ENCODE measurements around the gene USP48. TPM values are rescaled to one million over a fixed set of nuclear protein-coding genes. Genes with fewer than 3 reads are reported as not detected.

The USP48 gene
- total and polyA plus RNA-seq, 2 of the 8 experiments (the other 6 are each of a cell fraction or from before 2014, with no cell fraction given), result 12.8 to 83.5 TPM

GRCh38 chr1:21667348-21668231 lies 115.4 kb downstream of the USP48 start:
- Histone ChIP-seq H2BK15ac (ENCODE audit: low read length) (no peak overlapping the region), H4K20me1 (replicated peaks in 1 of 2; ENCODE audit: control insufficient read depth in 1 of 2, insufficient read depth in 2 of 2, low read length in 2 of 2) (no peaks in the 10 kb centered on the region), H3K18ac (ENCODE audit: extremely low read depth, low read length) (no peak overlapping the region; the same call in 1 of the 2 replicates), H3K23me2 (ENCODE audit: low read depth, low read length) (peaks cover 13% of the 10 kb centered on the region), H3K4me1 (replicated peaks in 1 of 4; ENCODE audit: control insufficient read depth in 3 of 4, insufficient read depth in 4 of 4, low read length in 3 of 4) (peaks cover 0 to 28% (median 10%) of the 10 kb centered on the region in 4 experiments; a peak in 6 of 7 replicates), H3K36me3 (ENCODE audit: control insufficient read depth in 2 of 4, insufficient read depth in 4 of 4, low read length in 3 of 4) (no peaks in the 10 kb centered on the region), H3K27me3 (replicated peaks in 1 of 4; ENCODE audit: control insufficient read depth in 3 of 4, extremely low read depth in 1 of 4, insufficient read depth in 3 of 4, low read length in 3 of 4) (peaks cover 0 to 28% (median 19%) of the 10 kb centered on the region in 4 experiments; a peak in 5 of 7 replicates), H3K27ac (ENCODE audit: low read depth, low read length) (no peak overlapping the region), H2BK120ac (replicated peaks; ENCODE audit: low read depth, low read length) (no peak overlapping the region), H3K4me3 (ENCODE audit: extremely low read depth in 1 of 4, insufficient read depth in 2 of 4, low read depth in 3 of 4, low read length in 4 of 4) (peak overlapping the region in 1 of 4 experiments; percentile 76; a peak in 1 of 8 replicates), H3K4me2 (ENCODE audit: insufficient read depth in 1 of 2, low read depth in 2 of 2, low read length in 2 of 2) (peak overlapping the region in 1 of 2 experiments; percentile 68; a peak in 1 of 4 replicates), H3K9ac (replicated peaks in 1 of 4; ENCODE audit: extremely low read depth in 1 of 4, low read depth in 3 of 4, low read length in 3 of 4) (no peak overlapping the region), H3K9me3 (ENCODE audit: insufficient read depth in 2 of 2, low read depth in 1 of 2, low read length in 1 of 2) (no peaks in the 10 kb centered on the region), H3K79me1 (ENCODE audit: low read depth, low read length) (no peaks in the 10 kb centered on the region), H3K14ac (ENCODE audit: insufficient read length) (no peak overlapping the region), H2BK12ac (ENCODE audit: low read depth, low read length) (0 out of 2 replicates have a peak overlapping the region, but pooled peaks have one; percentile 50), H3K79me2 (ENCODE audit: control insufficient read depth in 1 of 2, insufficient read depth in 2 of 2, low read length in 2 of 2) (no peaks in the 10 kb centered on the region), H2BK5ac (ENCODE audit: low read depth, low read length) (no peak overlapping the region), H3K23ac (ENCODE audit: insufficient read length) (no peak overlapping the region), H2AK5ac (ENCODE audit: low read depth, low read length) (no peak overlapping the region), H4K8ac (ENCODE audit: extremely low read depth, insufficient read depth, low read length) (peak overlapping the region; percentile 18; the same call in 1 of the 2 replicates), H4K91ac (replicated peaks; ENCODE audit: insufficient read length, low read length) (peak overlapping the region; percentile 16), H4K5ac (ENCODE audit: insufficient read length, low read depth, low read length) (no peak overlapping the region), H2BK20ac (ENCODE audit: low read length) (no peak overlapping the region), H3K56ac (replicated peaks; ENCODE audit: insufficient read length, low read depth, low read length) (no peak overlapping the region), H2AFZ (ENCODE audit: low read length) (no peak overlapping the region), H3K4ac (replicated peaks; ENCODE audit: insufficient read length, low read depth, low read length) (no peak overlapping the region)
- CTCF ChIA-PET (ENCODE audit: partially characterized antibody), result interaction anchor here (4.6 kb wide), 1 partner anchor 7 kb away, joined by 25 read pairs; no protein-coding TSS in a partner anchor
- 84% methylated on average over 11 of the region's 11 CpGs; no CpG with 5 or more reads in 1 of the 2 experiments for WGBS, 2 experiments (ENCODE audit: extremely low coverage in 1 of 2, insufficient coverage in 1 of 2, insufficient read length in 1 of 2, insufficient replicate concordance in 2 of 2, low coverage in 1 of 2, low lambda C conversion rate in 2 of 2, missing lambda C conversion rate in 1 of 2)
- FAIRE-seq (no peak), DNase-seq (ENCODE audit: low read depth in 1 of 2, low spot score in 2 of 2) (no peak)
- POLR2A ChIA-PET (ENCODE audit: partially characterized antibody), result no interaction called here
- TF ChIP-seq RXRA (IDR thresholded peaks at IDR 0.05; ENCODE audit: insufficient read depth, low read depth, low read length) (no peak), KDM5A (IDR thresholded peaks at IDR 0.05; ENCODE audit: low read length) (no peak), EZH2 (IDR thresholded peaks at IDR 0.05; ENCODE audit: low read depth, low read length, severe bottlenecking) (no peak), RBBP5 (IDR thresholded peaks at IDR 0.05; ENCODE audit: borderline replicate concordance, low read depth, low read length) (no peak), SIRT6 (IDR thresholded peaks at IDR 0.05; ENCODE audit: low read length) (no peak), TBP (IDR thresholded peaks at IDR 0.05; ENCODE audit: low read depth, low read length) (no peak), YY1 (IDR thresholded peaks at IDR 0.05; ENCODE audit: low read depth, low read length) (no peak), CBX5 (IDR thresholded peaks at IDR 0.05; ENCODE audit: low read depth, low read length) (no peak), ATF3 (IDR thresholded peaks at IDR 0.05; ENCODE audit: insufficient read depth, low read depth, low read length) (no peak), RFX5 (IDR thresholded peaks at IDR 0.05; ENCODE audit: borderline replicate concordance, low read depth, low read length) (no peak), CEBPB (IDR thresholded peaks at IDR 0.05; ENCODE audit: low read depth, low read length) (no peak), HDAC6 (IDR thresholded peaks at IDR 0.05; ENCODE audit: low read depth, low read length) (no peak)
